Activated naive CD4-positive, alpha-beta T cell treated with anti-CD3 and anti-CD28 coated beads, Interleukin-2, amount 50 U/mL, for 24 hours (primary cell): ENCODE measurements around the gene ADAMTS2.

Experiments
- H3K27ac Mint-ChIP-seq: one replicate; pipeline ENCODE4 v1.8.0; 2021; ENCODE audit warnings: mild to moderate bottlenecking, mixed read lengths
- H3K27me3 Mint-ChIP-seq: one replicate; pipeline ENCODE4 v1.8.0; 2021; ENCODE audit warnings: mixed read lengths
- H3K36me3 Mint-ChIP-seq: one replicate; pipeline ENCODE4 v1.8.0; 2021; ENCODE audit warnings: mixed read lengths
- H3K4me1 Mint-ChIP-seq: one replicate; pipeline ENCODE4 v1.8.0; 2021; ENCODE audit warnings: mixed read lengths
- H3K4me3 Mint-ChIP-seq: one replicate; pipeline ENCODE4 v1.8.0; 2021; ENCODE audit warnings: mild to moderate bottlenecking, mixed read lengths
- H3K9me3 Mint-ChIP-seq: one replicate; pipeline ENCODE4 v1.8.0; 2021; ENCODE audit warnings: mixed read lengths

The ADAMTS2 gene

DNA sequence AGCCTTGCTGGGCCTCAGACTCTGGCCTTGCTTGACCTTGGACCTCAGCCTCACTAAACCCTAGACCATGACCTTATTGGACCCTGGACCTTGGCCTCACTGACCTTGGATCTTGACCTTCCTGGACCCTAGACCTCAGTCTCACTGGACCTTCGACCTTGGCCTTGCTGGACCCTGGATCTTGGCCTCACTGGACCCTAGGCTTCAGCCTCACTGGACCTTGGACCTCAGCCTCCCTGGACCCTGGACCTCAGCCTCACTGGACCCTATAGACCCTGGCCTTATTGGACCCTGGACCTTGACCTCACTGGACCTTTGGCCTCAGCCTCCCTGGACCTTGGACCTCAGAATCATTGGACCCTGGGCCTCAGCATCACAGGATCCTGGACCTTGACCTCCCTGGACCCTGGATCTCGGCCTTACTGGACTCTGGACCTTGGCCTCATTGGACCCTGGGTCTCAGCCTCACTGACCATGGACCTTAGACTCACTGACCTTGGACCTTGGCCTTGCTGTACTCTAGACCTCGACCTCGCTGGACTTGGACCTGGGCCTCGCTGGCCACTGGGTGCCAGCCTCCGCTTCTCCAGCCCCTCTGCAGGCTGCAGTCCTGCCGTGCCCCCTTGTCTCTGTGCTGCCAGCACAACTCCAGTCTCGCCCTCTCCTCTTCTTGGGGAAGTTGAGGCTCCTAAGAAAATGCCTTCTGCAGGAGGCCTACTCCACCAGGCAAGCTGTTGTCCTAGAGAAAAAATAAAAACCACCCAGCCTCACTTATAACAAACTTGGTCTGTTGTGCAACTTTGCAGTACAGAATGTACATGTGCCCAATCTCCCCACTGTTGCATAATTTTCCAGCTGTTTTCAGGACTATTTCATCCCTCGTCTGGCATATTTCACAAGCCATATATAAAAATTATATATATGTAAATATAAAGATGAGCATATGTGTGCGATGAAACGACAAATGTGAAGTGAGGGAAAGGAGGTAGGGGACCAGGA lies 11.0 kb upstream of the ADAMTS2 start:
- Mint-ChIP-seq H3K9me3 (no peaks in the 10 kb centered on the region), H3K36me3 (no peaks in the 10 kb centered on the region), H3K4me1 (no peaks in the 10 kb centered on the region), H3K4me3 (no peak overlapping the region), H3K27me3 (peaks cover 5% of the 10 kb centered on the region), H3K27ac (no peak overlapping the region)

DNA sequence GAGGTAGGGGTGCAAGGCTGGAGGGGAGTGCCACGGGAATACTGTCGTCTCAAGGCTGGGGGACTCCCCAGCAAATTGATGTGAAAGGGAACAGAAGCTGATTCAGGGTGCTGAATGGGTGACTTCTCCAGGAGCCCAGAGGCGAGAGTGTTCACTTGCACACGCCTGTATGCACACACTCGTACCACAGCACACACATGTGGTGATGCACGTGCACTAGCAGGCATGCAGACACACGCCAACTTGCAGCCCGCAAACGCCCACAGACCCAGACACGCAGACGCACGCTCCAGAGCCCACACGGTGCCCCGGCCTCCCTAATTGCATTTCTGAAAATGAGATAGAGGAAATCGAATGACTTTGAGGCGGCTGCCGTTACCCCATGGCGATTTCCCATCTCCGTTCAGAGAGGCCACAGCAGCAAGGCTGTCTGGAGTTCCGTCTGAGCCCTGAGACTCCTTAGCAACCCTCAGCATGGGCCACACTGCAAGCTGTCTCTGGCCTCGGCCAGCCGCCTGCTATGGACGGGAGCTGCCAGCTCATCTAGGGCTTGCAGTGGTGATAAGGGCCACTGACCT lies 9.1 kb upstream of the ADAMTS2 start:
- H3K4me1 Mint-ChIP-seq = no peaks in the 10 kb centered on the region
- H3K27ac Mint-ChIP-seq = no peak overlapping the region
- no peaks in the 10 kb centered on the region for H3K36me3 Mint-ChIP-seq
- H3K27me3 Mint-ChIP-seq = peaks cover 7% of the 10 kb centered on the region
- H3K4me3 Mint-ChIP-seq = no peak overlapping the region
- H3K9me3 Mint-ChIP-seq = no peaks in the 10 kb centered on the region

DNA sequence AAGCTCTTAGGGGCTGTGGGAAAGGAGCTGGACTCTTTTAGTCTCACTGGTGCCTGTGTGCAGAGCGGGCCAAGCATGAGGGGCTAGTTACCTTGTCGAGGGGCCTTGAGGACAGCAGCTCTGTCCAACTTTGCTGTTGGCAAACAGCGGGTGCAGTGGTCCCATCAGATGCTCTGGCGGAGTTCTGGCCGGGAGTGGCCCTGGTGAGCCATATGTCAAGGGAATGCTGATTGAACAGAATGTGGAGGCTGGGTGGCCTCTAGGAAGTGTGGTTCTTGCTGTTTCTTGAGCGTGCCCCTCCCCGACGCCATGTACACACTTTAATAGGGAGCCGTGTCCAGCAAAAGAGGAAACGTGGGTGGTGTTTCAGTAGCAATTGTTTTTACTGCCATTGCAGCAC lies 3.6 kb upstream of the ADAMTS2 start:
- no peaks in the 10 kb centered on the region for H3K36me3 Mint-ChIP-seq
- H3K4me3 Mint-ChIP-seq = no peak overlapping the region
- H3K27ac Mint-ChIP-seq = no peak overlapping the region
- H3K4me1 Mint-ChIP-seq = no peaks in the 10 kb centered on the region
- H3K9me3 Mint-ChIP-seq = no peaks in the 10 kb centered on the region
- peaks cover 29% of the 10 kb centered on the region for H3K27me3 Mint-ChIP-seq

DNA sequence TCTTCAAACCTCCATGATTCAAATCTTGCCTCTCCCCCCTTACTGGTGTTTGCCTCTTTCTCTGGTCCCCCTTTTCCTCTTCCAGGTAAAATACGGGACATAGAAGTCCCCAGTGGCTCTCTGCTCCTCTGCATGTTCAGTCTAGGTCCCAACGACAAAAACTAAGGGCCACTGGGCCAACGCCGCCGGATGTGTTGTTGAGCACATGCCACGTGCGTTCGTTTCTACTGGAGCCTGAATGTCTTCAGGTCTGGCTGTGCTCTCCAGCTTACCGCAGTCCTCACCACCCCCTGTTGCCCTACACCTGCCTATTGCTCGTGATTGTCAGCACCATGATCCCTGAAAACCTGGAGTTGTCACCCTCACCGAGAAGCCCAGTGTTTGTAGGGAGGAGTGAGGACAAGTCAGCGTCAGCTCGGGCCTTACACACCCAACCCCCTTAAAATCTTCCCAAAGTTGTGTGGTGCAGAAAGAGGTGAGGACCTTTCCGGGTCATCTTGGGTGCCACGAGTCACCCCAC lies 2.8 kb upstream of the ADAMTS2 start:
- no peaks in the 10 kb centered on the region for H3K36me3 Mint-ChIP-seq
- H3K27ac Mint-ChIP-seq = no peak overlapping the region
- no peaks in the 10 kb centered on the region for H3K9me3 Mint-ChIP-seq
- no peak overlapping the region for H3K4me3 Mint-ChIP-seq
- H3K4me1 Mint-ChIP-seq = peaks cover 5% of the 10 kb centered on the region
- H3K27me3 Mint-ChIP-seq = peaks cover 33% of the 10 kb centered on the region

DNA sequence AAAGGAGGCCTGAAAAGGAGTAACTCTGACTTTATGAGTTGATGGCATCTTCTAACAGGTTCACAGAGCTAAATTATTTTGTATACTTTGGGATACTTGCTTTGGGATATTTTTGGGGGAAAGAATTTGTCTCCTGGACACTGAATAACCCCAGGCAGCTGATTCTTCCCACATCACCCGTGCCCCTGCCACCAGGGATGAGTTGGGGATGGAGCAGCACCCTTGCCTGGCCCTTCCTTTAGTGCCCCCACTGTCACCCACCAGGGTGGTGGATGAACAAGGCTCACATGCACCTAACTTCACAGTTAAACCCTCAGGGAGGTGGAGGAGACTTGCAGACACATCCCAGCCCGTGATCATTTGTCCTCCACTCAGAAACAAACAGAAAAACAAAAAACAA lies 2.3 kb upstream of the ADAMTS2 start:
- peaks cover 9% of the 10 kb centered on the region for H3K4me1 Mint-ChIP-seq
- H3K27me3 Mint-ChIP-seq = peaks cover 37% of the 10 kb centered on the region
- no peaks in the 10 kb centered on the region for H3K36me3 Mint-ChIP-seq
- no peaks in the 10 kb centered on the region for H3K9me3 Mint-ChIP-seq
- no peak overlapping the region for H3K4me3 Mint-ChIP-seq
- H3K27ac Mint-ChIP-seq = no peak overlapping the region

DNA sequence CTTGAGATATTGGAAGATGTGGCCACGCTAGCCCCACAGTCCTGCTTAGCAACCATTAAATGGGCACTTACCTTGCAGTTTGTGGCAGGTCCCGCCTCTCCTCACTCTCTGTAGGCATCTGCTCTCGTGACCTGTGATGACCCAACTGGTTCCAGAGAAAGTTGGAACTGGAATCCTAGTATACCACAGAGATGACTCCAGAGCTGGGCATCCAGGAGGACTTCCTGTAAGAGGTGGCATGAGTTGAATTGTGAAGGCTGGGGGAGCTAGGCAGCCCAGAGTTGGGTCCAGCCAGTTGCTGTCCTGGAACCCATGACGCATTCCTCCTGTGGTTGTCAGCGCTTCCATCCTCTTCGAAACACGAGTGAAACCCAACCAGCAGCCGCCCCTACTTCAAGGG lies 1.6 kb upstream of the ADAMTS2 start:
- H3K27me3 Mint-ChIP-seq = peaks cover 38% of the 10 kb centered on the region
- peak overlapping the region; percentile 26 for H3K4me3 Mint-ChIP-seq
- H3K9me3 Mint-ChIP-seq = no peaks in the 10 kb centered on the region
- H3K27ac Mint-ChIP-seq = no peak overlapping the region
- no peaks in the 10 kb centered on the region for H3K36me3 Mint-ChIP-seq
- peaks cover 9% of the 10 kb centered on the region for H3K4me1 Mint-ChIP-seq

DNA sequence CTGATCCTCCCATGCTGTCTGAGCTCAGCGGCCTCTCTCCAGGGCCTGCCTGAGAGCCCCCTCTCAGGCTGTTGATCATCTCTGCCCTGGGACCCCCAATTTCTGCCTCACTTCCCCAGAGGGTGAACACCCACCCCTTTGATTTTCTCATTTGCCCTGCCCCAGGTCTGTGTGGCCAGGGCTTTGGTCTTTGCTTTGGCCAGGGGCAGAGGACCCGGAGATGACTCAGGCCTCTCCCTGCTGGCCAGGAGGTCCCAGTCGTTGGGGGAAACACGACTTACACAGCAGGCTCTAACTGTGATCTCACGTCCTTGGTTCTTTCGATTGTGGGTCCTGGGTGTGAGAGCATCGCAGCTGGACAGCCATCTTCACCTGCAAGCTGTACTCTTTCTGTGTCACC lies 1.1 kb upstream of the ADAMTS2 start:
- Mint-ChIP-seq H3K27ac (no peak overlapping the region), H3K36me3 (no peaks in the 10 kb centered on the region), H3K4me1 (peaks cover 9% of the 10 kb centered on the region), H3K27me3 (peaks cover 41% of the 10 kb centered on the region), H3K4me3 (peak overlapping the region; percentile 26), H3K9me3 (no peaks in the 10 kb centered on the region)

DNA sequence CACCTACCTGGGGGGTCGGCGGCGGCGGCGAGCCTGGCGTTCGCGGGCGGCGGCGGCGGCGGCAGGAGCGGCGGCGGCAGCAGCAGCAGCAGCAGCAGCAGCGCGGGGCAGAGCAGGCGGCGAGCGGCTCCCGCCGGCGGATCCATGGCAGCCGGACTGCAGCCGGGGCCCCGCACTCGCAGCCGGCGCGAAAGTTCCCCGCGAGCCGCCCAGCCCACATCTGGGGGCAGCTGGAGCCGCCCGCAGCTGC lies 153 bp downstream of the ADAMTS2 start:
- no peak overlapping the region for H3K27ac Mint-ChIP-seq
- H3K4me1 Mint-ChIP-seq = peaks cover 9% of the 10 kb centered on the region
- no peaks in the 10 kb centered on the region for H3K36me3 Mint-ChIP-seq
- H3K9me3 Mint-ChIP-seq = no peaks in the 10 kb centered on the region
- H3K27me3 Mint-ChIP-seq = peaks cover 45% of the 10 kb centered on the region
- no peak overlapping the region for H3K4me3 Mint-ChIP-seq

DNA sequence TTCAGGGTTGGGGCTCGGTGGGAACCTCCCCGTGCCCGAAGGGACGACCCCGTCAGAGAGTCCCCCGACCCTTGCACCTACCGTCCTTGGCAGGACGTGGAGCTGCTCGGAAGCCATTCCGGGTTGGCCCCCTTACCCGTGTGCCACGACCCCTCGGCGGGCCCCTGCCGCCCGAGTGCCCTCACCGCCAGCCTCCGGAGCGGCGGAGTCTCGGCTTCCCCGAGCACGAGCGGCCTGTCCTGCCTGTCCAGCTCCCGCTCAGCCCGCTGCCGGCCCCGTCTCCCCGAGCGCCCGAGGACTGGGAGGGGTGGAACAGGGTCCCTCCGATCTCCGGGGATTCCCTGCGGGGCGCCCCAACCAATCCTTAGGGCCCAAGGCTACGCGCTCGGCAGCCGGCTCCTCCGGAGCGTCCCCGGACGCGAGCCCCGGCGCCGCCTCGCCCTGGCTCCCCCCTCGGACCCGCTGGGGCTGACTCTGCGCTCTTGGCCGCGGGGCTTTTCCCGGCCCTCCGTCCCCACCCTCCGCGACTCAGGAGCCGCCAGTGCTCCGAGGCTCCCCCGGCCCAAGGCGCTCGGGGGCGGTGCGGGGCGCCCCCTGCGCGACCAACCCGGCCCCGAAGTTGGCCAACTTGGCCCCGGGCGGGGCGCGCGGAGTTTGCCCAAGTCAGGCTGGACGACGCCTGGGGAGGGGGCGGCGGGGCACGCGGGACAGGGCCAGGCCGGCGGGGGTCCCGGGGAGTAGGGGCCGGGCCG lies 654 bp downstream of the ADAMTS2 start:
- Mint-ChIP-seq H3K4me3 (no peak overlapping the region), H3K9me3 (no peaks in the 10 kb centered on the region), H3K36me3 (no peaks in the 10 kb centered on the region), H3K4me1 (peaks cover 9% of the 10 kb centered on the region), H3K27me3 (peaks cover 42% of the 10 kb centered on the region), H3K27ac (no peak overlapping the region)

DNA sequence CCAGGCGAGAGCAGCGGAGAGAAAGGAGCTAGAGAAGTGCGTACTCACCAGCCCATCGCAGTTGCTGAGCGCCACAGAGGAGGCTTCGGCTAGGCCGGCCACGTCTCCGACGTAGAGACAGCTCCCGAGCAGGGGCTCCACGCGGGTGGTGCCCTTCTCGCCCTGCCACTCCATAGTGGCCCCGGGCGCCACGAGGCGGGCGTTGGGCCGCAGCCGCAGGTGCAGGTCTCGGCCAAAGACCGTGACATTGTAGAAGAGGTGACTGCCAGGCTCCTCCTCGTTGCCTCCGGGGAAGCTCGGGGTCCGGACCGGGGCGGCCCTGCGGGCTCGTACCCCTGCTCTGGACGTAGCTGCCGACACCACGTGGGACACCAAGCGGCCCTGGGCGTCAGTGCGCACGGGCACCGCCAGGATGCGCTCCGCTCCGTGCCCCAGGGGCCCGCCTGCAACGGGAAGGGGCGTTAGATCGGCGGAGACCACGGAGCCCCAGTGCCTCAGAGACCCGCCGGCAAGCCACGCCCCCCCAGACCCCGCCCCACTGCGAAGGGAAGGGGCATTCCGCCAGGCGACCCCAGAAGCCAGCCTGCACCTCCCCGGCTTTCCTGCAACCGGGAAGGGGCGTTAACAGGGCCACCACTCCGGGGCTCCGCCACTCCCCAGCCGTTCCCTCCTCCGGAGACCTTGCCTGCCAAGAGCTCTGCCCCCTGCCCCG lies 1.4 kb downstream of the ADAMTS2 start:
- Mint-ChIP-seq H3K9me3 (no peaks in the 10 kb centered on the region), H3K36me3 (no peaks in the 10 kb centered on the region), H3K4me3 (no peak overlapping the region), H3K27me3 (peaks cover 42% of the 10 kb centered on the region), H3K4me1 (peaks cover 9% of the 10 kb centered on the region), H3K27ac (no peak overlapping the region)

DNA sequence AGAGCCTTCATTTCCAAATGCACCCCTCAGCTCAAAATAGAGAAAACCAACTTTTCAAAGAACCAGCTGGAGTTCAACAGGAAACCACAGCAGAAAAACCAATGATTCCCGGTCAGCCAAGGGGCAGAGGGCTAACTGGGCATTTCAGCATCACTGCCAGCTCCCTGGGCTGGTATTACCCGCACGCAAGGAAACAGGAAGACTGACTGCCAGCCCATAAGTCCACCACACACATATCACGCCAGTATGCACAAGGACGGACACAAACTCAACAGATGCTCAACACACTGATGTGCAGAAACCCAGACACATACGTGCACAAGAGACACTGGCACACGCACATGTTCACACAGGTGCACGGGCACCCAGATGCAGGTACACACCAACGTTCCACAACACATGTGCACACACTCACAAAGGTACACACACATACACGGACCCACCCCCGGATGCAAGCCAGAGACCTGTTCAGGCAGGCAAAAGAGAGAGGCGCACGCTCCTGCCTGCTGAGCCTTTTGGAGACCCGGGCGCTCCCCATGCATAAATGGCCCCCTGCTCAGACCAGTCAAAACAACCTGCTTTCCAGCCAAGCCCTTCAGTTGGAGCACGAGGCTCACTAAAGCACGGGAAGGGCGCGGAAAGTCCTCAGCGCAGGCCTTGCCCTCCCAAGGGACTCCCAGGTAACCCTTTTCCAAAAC lies 2.1 kb downstream of the ADAMTS2 start:
- Mint-ChIP-seq H3K36me3 (no peaks in the 10 kb centered on the region), H3K27ac (no peak overlapping the region), H3K4me1 (peaks cover 9% of the 10 kb centered on the region), H3K27me3 (peaks cover 44% of the 10 kb centered on the region), H3K9me3 (no peaks in the 10 kb centered on the region), H3K4me3 (peak overlapping the region; percentile 47)

DNA sequence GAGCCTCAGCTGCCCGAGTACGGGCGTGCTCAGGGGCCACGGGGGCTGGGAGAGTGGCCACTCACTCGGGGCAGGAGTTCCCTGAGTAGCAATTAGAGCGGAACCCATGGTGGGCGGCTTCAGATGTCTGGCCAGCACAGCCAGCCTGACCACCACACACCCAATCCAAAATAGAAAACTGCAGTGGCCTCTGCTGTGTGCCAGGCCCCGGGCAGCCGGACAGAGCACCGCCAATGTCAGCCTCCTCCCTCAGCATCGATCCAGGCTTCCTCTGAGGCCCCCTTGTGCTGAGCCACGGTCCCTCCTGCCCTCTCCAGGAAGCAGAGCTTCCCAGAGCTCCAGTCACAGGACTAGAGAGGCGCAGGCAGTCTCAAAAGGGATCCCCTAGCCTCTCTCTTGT lies 2.7 kb downstream of the ADAMTS2 start:
- Mint-ChIP-seq H3K4me3 (peak overlapping the region; percentile 44), H3K9me3 (no peaks in the 10 kb centered on the region)

DNA sequence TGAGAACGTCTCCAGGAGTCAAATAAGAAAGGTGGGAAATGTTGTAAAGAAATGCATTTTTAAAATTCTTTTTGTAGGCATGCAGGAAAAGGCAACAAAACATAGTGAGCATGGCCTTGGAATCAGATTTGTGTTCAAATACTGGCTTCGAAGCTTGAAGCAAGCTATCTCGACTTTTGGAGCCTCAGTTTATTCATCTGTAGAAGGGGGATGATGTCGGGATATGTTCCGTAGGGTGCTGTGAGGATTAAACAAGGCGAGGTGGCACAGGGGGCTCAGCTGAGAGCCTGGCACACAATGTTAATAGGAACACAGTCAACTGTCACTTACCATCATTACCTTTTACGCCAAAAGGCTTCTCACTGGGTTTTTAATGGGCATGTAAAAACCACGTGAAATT lies 4.8 kb downstream of the ADAMTS2 start:
- no peaks in the 10 kb centered on the region for H3K9me3 Mint-ChIP-seq
- H3K36me3 Mint-ChIP-seq = no peaks in the 10 kb centered on the region
- no peak overlapping the region for H3K27ac Mint-ChIP-seq
- peaks cover 9% of the 10 kb centered on the region for H3K4me1 Mint-ChIP-seq
- H3K27me3 Mint-ChIP-seq = peaks cover 22% of the 10 kb centered on the region
- H3K4me3 Mint-ChIP-seq = no peak overlapping the region

More for the DNA sequence above, 2.7 kb downstream of the ADAMTS2 start:
- peaks cover 38% of the 10 kb centered on the region for H3K27me3 Mint-ChIP-seq
- H3K27ac Mint-ChIP-seq = no peak overlapping the region
- H3K36me3 Mint-ChIP-seq = no peaks in the 10 kb centered on the region
- H3K4me1 Mint-ChIP-seq = peaks cover 9% of the 10 kb centered on the region

DNA sequence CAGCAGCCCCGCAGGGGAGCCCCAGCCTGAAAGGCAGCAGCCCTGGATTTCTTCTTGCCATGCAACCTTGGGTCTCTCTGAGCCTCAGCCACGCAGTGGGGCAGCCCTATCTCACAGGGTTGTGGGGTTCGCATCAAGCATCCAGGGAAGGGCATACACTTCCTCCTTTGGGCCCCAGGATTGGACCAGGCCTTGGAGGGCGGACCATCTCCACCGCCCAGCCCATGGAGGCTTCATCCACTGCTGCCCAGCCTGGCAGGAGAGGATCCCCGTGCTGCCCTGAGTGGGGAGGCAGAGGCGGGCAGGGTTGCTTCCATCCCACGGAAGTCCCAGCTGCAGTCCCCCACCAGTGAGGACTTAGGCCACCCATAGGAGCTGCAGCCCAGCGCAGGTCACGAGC lies 5.3 kb downstream of the ADAMTS2 start:
- Mint-ChIP-seq H3K4me1 (peaks cover 9% of the 10 kb centered on the region), H3K4me3 (no peak overlapping the region), H3K27ac (no peak overlapping the region), H3K36me3 (no peaks in the 10 kb centered on the region), H3K9me3 (no peaks in the 10 kb centered on the region), H3K27me3 (peaks cover 22% of the 10 kb centered on the region)

DNA sequence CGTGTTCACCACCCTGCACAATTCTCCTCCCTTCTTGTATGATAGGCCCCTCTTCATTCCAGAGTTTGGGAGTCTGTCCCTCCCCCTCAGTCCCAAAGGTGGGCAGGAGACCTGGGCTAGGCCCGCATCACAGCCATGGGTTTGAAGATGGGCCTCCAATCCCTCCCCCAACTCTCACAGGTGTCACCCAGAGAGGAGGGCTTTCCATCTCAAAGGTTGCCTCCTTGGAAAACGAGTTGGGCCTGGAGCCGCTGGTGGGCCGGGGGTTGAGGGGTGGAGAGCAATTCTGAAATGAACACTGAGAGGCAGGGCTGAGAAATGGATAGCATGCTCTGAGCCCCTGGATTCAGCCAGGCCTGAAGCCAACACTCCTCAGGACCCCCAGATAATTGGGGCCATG lies 6.2 kb downstream of the ADAMTS2 start:
- H3K27ac Mint-ChIP-seq = no peak overlapping the region
- peaks cover 9% of the 10 kb centered on the region for H3K4me1 Mint-ChIP-seq
- peaks cover 22% of the 10 kb centered on the region for H3K27me3 Mint-ChIP-seq
- H3K4me3 Mint-ChIP-seq = no peak overlapping the region
- no peaks in the 10 kb centered on the region for H3K9me3 Mint-ChIP-seq
- no peaks in the 10 kb centered on the region for H3K36me3 Mint-ChIP-seq
